ENCODE data around the gene RGL4.

GRCh38 chr22:23742505-23743264 is 51.9 kb downstream of the RGL4 start:
- TF ChIP-seq CTCF (conservative IDR thresholded peaks at IDR 0.05; ENCODE audit: low read depth, low read length): no peak
- TF ChIP-seq EZH2 (IDR thresholded peaks at IDR 0.05; ENCODE audit: borderline replicate concordance, low read depth, low read length, poor library complexity, severe bottlenecking): no peak

All from A673 (cell line).